Activated CD8-positive, alpha-beta T cell treated with anti-CD3 and anti-CD28 coated beads for 36 hours (primary cell): ENCODE results near the gene SFT2D3. TPM values are rescaled to one million over a fixed set of nuclear protein-coding genes. Genes with fewer than 3 reads are reported as not detected.

ENCODE experiments used
- ATAC-seq: fragments of 200-7000 bp; cut with Tn5 transposase; one replicate; pipeline ENCODE4 v1.10.0; 2021; ENCODE audit warnings: mild to moderate bottlenecking, moderate library complexity
- CTCF ChIA-PET: fragments of 350-600 bp; sonication (Branson Sonifier 250); formaldehyde crosslinking; loops from one replicate; lab custom pipeline; 2021; ENCODE audit warnings: antibody characterized with exemption; lab: Charles Lee
- POLR2A ChIA-PET: fragments of 350-600 bp; sonication (Branson Sonifier 250); formaldehyde crosslinking; loops from one replicate; lab custom pipeline; 2021; ENCODE audit warnings: antibody characterized with exemption; lab: Charles Lee
- DNase-seq: peaks from one replicate; pipeline ENCODE4 v3.0.0-alpha.2; 2020
- H3K27ac Mint-ChIP-seq: one replicate; pipeline ENCODE4 v1.8.0; 2021; ENCODE audit warnings: mild to moderate bottlenecking, mixed read lengths
- H3K27me3 Mint-ChIP-seq: one replicate; pipeline ENCODE4 v1.8.0; 2021; ENCODE audit warnings: mixed read lengths
- H3K36me3 Mint-ChIP-seq: one replicate; pipeline ENCODE4 v1.8.0; 2021; ENCODE audit warnings: low read depth, mixed read lengths
- H3K4me1 Mint-ChIP-seq: one replicate; pipeline ENCODE4 v1.8.0; 2021; ENCODE audit warnings: low read depth, mixed read lengths
- H3K4me3 Mint-ChIP-seq: one replicate; pipeline ENCODE4 v1.8.0; 2021; ENCODE audit warnings: mild to moderate bottlenecking, moderate library complexity, mixed read lengths
- H3K9me3 Mint-ChIP-seq: one replicate; pipeline ENCODE4 v1.8.0; 2021; ENCODE audit warnings: mixed read lengths
- CTCF ChIP-seq: fragments of 200-600 bp; IDR thresholded peaks from one replicate; pipeline ENCODE4 v1.8.0; 2022; ENCODE audit warnings: antibody characterized with exemption, mild to moderate bottlenecking
- intact Hi-C: fragments of 100-400 bp; cut with micrococcal nuclease; formaldehyde crosslinking; loops from one replicate; pipeline ENCODE4 v1.10.0; 2022
- total RNA-seq, 2 experiments: library from RNA; stranded (reverse); gene quantifications; one replicate each; pipeline ENCODE4 v1.2.3, GENCODE V29; 2021

Gene SFT2D3
- total RNA-seq, 2 experiments from 2014 or later = 3.9 to 4.4 TPM

GRCh38 chr2:127657232-127657595 lies 44.1 kb upstream of the SFT2D3 start:
- intact Hi-C loops = no loop called here
- POLR2A ChIA-PET = interaction anchor here (0.6 kb wide), 1 partner anchor 69 kb away, joined by 3 read pairs; no protein-coding TSS in a partner anchor
- no peak overlapping the region for H3K4me3 Mint-ChIP-seq
- H3K27me3 Mint-ChIP-seq = peaks cover 8% of the 10 kb centered on the region
- DNase-seq (no peak), ATAC-seq (no peak)
- no peak overlapping the region for H3K27ac Mint-ChIP-seq
- CTCF ChIA-PET = interaction anchor here (6.0 kb wide), 1 partner anchor 66 kb away, joined by 56 read pairs; no protein-coding TSS in a partner anchor
- no peaks in the 10 kb centered on the region for H3K36me3 Mint-ChIP-seq
- H3K9me3 Mint-ChIP-seq = no peaks in the 10 kb centered on the region
- no peak for TF ChIP-seq CTCF
- no peaks in the 10 kb centered on the region for H3K4me1 Mint-ChIP-seq

GRCh38 chr2:127658146-127658545 lies 43.2 kb upstream of the SFT2D3 start:
- ChIA-PET CTCF (no interaction called here), POLR2A (no interaction called here)
- Mint-ChIP-seq H3K4me1 (no peaks in the 10 kb centered on the region), H3K36me3 (no peaks in the 10 kb centered on the region), H3K4me3 (no peak overlapping the region), H3K27ac (no peak overlapping the region), H3K27me3 (peaks cover 10% of the 10 kb centered on the region), H3K9me3 (no peaks in the 10 kb centered on the region)
- no peak for DNase-seq
- intact Hi-C loops = no loop called here
- no peak for ATAC-seq
- TF ChIP-seq CTCF = no peak

GRCh38 chr2:127658641-127659407 lies 42.5 kb upstream of the SFT2D3 start:
- Mint-ChIP-seq H3K27ac (no peak overlapping the region), H3K9me3 (no peaks in the 10 kb centered on the region), H3K4me1 (no peaks in the 10 kb centered on the region), H3K27me3 (peaks cover 16% of the 10 kb centered on the region), H3K4me3 (no peak overlapping the region), H3K36me3 (no peaks in the 10 kb centered on the region)
- DNase-seq (no peak), ATAC-seq (no peak)
- POLR2A ChIA-PET = no interaction called here
- CTCF ChIA-PET = no interaction called here
- intact Hi-C loops = no loop called here
- TF ChIP-seq CTCF = no peak

GRCh38 chr2:127659408-127660290 lies 41.6 kb upstream of the SFT2D3 start:
- intact Hi-C loops = no loop called here
- ChIA-PET POLR2A (no interaction called here), CTCF (interaction anchor here (0.8 to 1.4 kb wide), 2 partner anchors 10 to 68 kb away, joined by 3 read pairs; no protein-coding TSS in a partner anchor)
- Mint-ChIP-seq H3K4me1 (no peaks in the 10 kb centered on the region), H3K9me3 (no peaks in the 10 kb centered on the region), H3K27me3 (peaks cover 20% of the 10 kb centered on the region), H3K36me3 (no peaks in the 10 kb centered on the region), H3K27ac (no peak overlapping the region), H3K4me3 (no peak overlapping the region)
- DNase-seq = no peak
- no peak for ATAC-seq
- no peak for TF ChIP-seq CTCF

GRCh38 chr2:127660291-127660578 lies 41.1 kb upstream of the SFT2D3 start:
- Mint-ChIP-seq H3K36me3 (no peaks in the 10 kb centered on the region), H3K4me3 (no peak overlapping the region), H3K4me1 (no peaks in the 10 kb centered on the region), H3K27me3 (peaks cover 26% of the 10 kb centered on the region), H3K9me3 (no peaks in the 10 kb centered on the region), H3K27ac (no peak overlapping the region)
- ATAC-seq (no peak), DNase-seq (no peak)
- TF ChIP-seq CTCF = no peak
- POLR2A ChIA-PET = no interaction called here
- CTCF ChIA-PET = interaction anchor here (0.8 to 1.4 kb wide), 2 partner anchors 10 to 69 kb away, joined by 3 read pairs; no protein-coding TSS in a partner anchor
- intact Hi-C loops = no loop called here
